Mesothelial cell of epicardium (in vitro differentiated cells): ENCODE data around the gene KRT15. TPM values are rescaled to one million over a fixed set of nuclear protein-coding genes. Genes with fewer than 3 reads are reported as not detected.

ENCODE experiments used
- DNase-seq, 2 experiments: peaks; one replicate each; pipeline ENCODE4 v3.0.0; 2021; ENCODE audit warnings: low spot score in 2 of 2; ENCODE audit not compliant: unreplicated experiment in 2 of 2
- H3K27ac Mint-ChIP-seq: 2 replicates; pipeline ENCODE4 v1.8.0; 2021; ENCODE audit warnings: mixed read lengths
- H3K27me3 Mint-ChIP-seq: 2 replicates; pipeline ENCODE4 v1.8.0; 2021; ENCODE audit warnings: low read depth, mixed read lengths
- H3K36me3 Mint-ChIP-seq: 2 replicates; pipeline ENCODE4 v1.8.0; 2021; ENCODE audit warnings: mixed read lengths
- H3K4me1 Mint-ChIP-seq: 2 replicates; pipeline ENCODE4 v1.8.0; 2021; ENCODE audit warnings: mixed read lengths
- H3K4me3 Mint-ChIP-seq: 2 replicates; pipeline ENCODE4 v1.8.0; 2021; ENCODE audit warnings: mild to moderate bottlenecking, moderate library complexity, mixed read lengths
- H3K9me3 Mint-ChIP-seq: 2 replicates; pipeline ENCODE4 v1.8.0; 2021; ENCODE audit warnings: mixed read lengths
- CTCF ChIP-seq: fragments of 200-600 bp; sonication (generic); IDR thresholded peaks from one replicate; pipeline ENCODE4 v1.5.0; 2021; ENCODE audit warnings: antibody characterized with exemption; ENCODE audit not compliant: unreplicated experiment
- total RNA-seq: library from RNA; stranded (reverse); gene quantifications from 3 replicates; pipeline ENCODE4 v1.2.1, GENCODE V29; 2021

The KRT15 gene
- total RNA-seq, 1 donor from 2014 or later: 8.5 TPM

DNA sequence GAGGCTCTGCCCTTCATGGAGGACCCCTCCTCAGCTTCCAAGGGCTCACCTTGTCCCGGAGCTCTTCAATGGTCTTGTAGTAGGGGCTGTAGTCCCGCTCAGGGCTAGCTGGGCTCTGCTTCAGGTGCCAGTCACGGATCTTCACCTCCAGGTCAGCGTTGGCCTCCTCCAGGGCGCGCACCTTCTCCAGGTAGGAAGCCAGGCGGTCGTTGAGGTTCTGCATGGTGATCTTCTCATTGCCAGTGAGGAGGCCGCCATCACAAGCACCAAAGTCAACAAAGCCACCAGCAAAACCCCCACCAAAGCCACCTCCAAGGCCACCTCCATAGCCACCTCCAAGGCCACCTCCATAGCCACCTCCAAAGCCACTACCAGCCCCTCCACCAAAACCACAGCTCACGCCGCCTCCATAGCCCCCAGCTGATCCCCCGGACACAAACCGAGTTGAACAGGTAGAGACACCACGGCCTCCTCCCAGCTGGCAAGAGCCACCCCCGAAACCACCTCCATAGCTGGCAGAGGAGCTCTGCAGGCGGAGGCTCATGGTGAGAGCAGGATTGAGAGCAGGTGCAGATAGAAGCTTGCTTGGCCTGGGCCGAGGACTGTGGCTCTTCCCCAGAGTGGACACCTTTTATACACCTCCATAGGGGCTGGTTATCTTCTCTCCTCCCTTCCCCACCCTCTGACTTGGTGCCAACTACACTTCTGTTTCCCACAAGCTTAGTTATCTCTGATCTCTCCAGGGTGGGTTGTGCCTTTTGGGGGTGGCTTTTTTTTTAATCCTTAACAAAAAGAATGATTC, 13.5 kb downstream of the KRT15 start, which contains the start of gene KRT13:
TSS of gene KRT13 (minus strand) at position 606 of the 802 bp plus-strand sequence. CDS start at position 544, 62 bp downstream.
- Mint-ChIP-seq H3K36me3 (no peaks in the 10 kb centered on the region), H3K4me3 (no peak within 1 kb of the TSS), H3K27me3 (peaks cover 3% of the 10 kb centered on the region), H3K9me3 (no peaks in the 10 kb centered on the region), H3K4me1 (peaks cover 59% of the 10 kb centered on the region), H3K27ac (peak within 1 kb of the TSS; percentile 3)
- no peak for DNase-seq
- no peak for TF ChIP-seq CTCF

GRCh38 chr17:41504246-41504977, 14.3 kb downstream of the KRT15 start:
- Mint-ChIP-seq H3K36me3 (no peaks in the 10 kb centered on the region), H3K27ac (peak overlapping the region; percentile 3), H3K4me3 (no peak overlapping the region), H3K4me1 (peaks cover 66% of the 10 kb centered on the region), H3K27me3 (peaks cover 3% of the 10 kb centered on the region), H3K9me3 (no peaks in the 10 kb centered on the region)
- DNase-seq: no peak
- no peak for TF ChIP-seq CTCF

DNA sequence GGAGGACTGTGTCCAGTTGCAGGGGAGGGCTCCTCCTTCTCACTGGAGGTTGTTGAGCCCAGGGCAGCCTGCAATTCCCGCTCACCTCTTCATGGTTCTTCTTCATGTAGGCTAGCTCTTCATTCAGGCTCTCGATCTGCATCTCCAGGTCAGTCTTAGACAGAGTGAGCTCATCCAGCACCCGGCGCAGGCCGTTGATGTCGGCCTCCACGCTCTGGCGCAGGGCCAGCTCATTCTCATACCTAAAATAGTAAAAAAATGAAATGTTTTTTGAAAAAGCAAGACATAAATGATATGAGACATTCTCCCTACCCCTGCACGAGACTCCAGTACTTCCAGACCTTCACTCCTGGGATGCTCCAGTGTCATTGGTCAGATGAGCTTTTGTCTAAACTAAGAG, 15.5 kb downstream of the KRT15 start:
- Mint-ChIP-seq H3K9me3 (no peaks in the 10 kb centered on the region), H3K4me1 (peaks cover 70% of the 10 kb centered on the region), H3K36me3 (no peaks in the 10 kb centered on the region), H3K27me3 (peaks cover 3% of the 10 kb centered on the region), H3K4me3 (no peak overlapping the region), H3K27ac (no peak overlapping the region)
- no peak for TF ChIP-seq CTCF
- DNase-seq: no peak

- Mint-ChIP-seq H3K4me3 (no peak overlapping the region), H3K27ac (no peak overlapping the region), H3K9me3 (no peaks in the 10 kb centered on the region), H3K4me1 (peaks cover 57% of the 10 kb centered on the region), H3K27me3 (peaks cover 3% of the 10 kb centered on the region), H3K36me3 (no peaks in the 10 kb centered on the region)
- no peak for DNase-seq
- no peak for TF ChIP-seq CTCF
These were observed 18.4 kb downstream of the KRT15 start for GRCh38 chr17:41500131-41500911.

- Mint-ChIP-seq H3K9me3 (no peaks in the 10 kb centered on the region), H3K4me3 (no peak overlapping the region), H3K27ac (no peak overlapping the region), H3K4me1 (peaks cover 55% of the 10 kb centered on the region), H3K36me3 (no peaks in the 10 kb centered on the region), H3K27me3 (peaks cover 3% of the 10 kb centered on the region)
- no peak for TF ChIP-seq CTCF
- no peak for DNase-seq
These were observed 19.0 kb downstream of the KRT15 start for GRCh38 chr17:41499714-41500113.
